ENCODE results near the gene TMEM255B. TPM values are rescaled to one million over a fixed set of nuclear protein-coding genes. Genes with fewer than 3 reads are reported as not detected.

Gene TMEM255B
- total RNA-seq, 2 donors from 2014 or later: 3.0 to 4.2 TPM

- H3K9ac ChIP-seq (ENCODE audit: low read depth in 2 of 2, low read length in 2 of 2): no peak overlapping the region
- H3K36me3 ChIP-seq: no peaks in the 10 kb centered on the region
- peak; percentile 44 for DNase-seq
- H3K27ac ChIP-seq: no peak overlapping the region
- no peak overlapping the region for H3K4me3 ChIP-seq
- no peaks in the 10 kb centered on the region for H3K4me1 ChIP-seq
- H3K9me3 ChIP-seq: no peaks in the 10 kb centered on the region
- intact Hi-C loops (cut with DNase I): no loop called here
- H3K27me3 ChIP-seq: no peaks in the 10 kb centered on the region
- TF ChIP-seq CTCF (IDR thresholded peaks at IDR 0.05): no peak
Measured at GRCh38 chr13:113746143-113746525, 12.9 kb upstream of the TMEM255B start.

DNA sequence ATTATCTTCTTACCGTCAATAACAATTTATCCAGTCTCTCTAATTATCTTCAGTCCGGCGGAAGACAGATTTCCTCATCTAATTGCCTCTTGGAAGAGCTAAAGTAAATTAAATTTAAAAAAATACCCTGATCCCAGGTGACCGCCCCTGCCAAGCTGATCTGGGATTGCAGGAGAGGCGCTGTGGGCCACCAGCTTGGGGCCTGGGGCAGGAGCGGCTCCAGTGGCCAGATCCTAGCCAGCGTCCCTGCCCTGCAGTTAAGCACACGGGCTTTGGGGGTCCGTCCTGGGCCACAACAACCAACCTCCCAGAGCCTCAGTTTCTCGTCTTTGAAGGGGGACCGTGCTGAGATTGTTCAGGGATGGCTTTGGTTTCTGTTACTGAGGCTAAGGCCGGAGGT, 12.4 kb upstream of the TMEM255B start:
- H3K4me1 ChIP-seq: no peaks in the 10 kb centered on the region
- no peaks in the 10 kb centered on the region for H3K36me3 ChIP-seq
- H3K27ac ChIP-seq: no peak overlapping the region
- intact Hi-C loops (cut with DNase I): no loop called here
- TF ChIP-seq CTCF (IDR thresholded peaks at IDR 0.05): no peak
- H3K4me3 ChIP-seq: no peak overlapping the region
- DNase-seq: no peak
- no peaks in the 10 kb centered on the region for H3K9me3 ChIP-seq
- H3K27me3 ChIP-seq: no peaks in the 10 kb centered on the region
- H3K9ac ChIP-seq (ENCODE audit: low read depth in 2 of 2, low read length in 2 of 2): no peak overlapping the region

DNA sequence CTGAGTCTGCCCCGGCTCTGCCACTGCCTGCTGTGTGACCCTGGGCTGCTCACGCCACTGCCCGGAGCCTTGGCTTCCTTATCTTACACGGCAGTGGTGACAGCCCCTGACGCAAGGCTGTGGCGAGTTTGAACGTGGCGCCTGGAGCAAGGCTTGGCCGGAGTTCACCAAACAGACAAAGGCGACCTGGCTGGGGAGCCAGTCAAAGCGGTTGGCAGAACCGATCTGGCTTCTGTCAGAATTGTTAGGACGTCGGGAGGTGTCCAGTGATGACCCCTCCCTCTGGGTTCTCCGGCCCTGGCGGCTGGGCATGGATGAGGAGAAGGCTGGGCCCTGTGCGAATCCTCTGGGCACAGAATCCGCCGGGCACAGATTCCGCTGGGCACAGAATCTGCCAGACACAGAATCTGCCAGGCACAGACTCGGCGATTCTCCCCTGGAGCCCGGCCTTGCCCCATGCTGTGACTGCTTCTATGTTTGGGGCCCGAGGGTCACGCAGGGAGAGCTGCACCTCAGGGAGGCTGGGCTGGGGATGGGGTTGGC, 11.7 kb upstream of the TMEM255B start:
- no peaks in the 10 kb centered on the region for H3K9me3 ChIP-seq
- H3K27me3 ChIP-seq: no peaks in the 10 kb centered on the region
- no peak overlapping the region for H3K4me3 ChIP-seq
- no peak overlapping the region for H3K27ac ChIP-seq
- intact Hi-C loops (cut with DNase I): no loop called here
- H3K36me3 ChIP-seq: no peaks in the 10 kb centered on the region
- no peak overlapping the region for H3K9ac ChIP-seq (ENCODE audit: low read depth in 2 of 2, low read length in 2 of 2)
- no peaks in the 10 kb centered on the region for H3K4me1 ChIP-seq
- no peak for TF ChIP-seq CTCF (IDR thresholded peaks at IDR 0.05)
- DNase-seq: no peak

GRCh38 chr13:113748101-113748861, 10.7 kb upstream of the TMEM255B start:
- no peak overlapping the region for H3K27ac ChIP-seq
- H3K4me3 ChIP-seq: no peak overlapping the region
- H3K4me1 ChIP-seq: no peaks in the 10 kb centered on the region
- no peak for DNase-seq
- TF ChIP-seq CTCF (IDR thresholded peaks at IDR 0.05): no peak
- no peaks in the 10 kb centered on the region for H3K36me3 ChIP-seq
- intact Hi-C loops (cut with DNase I): no loop called here
- H3K27me3 ChIP-seq: no peaks in the 10 kb centered on the region
- no peaks in the 10 kb centered on the region for H3K9me3 ChIP-seq
- no peak overlapping the region for H3K9ac ChIP-seq (ENCODE audit: low read depth in 2 of 2, low read length in 2 of 2)

DNA sequence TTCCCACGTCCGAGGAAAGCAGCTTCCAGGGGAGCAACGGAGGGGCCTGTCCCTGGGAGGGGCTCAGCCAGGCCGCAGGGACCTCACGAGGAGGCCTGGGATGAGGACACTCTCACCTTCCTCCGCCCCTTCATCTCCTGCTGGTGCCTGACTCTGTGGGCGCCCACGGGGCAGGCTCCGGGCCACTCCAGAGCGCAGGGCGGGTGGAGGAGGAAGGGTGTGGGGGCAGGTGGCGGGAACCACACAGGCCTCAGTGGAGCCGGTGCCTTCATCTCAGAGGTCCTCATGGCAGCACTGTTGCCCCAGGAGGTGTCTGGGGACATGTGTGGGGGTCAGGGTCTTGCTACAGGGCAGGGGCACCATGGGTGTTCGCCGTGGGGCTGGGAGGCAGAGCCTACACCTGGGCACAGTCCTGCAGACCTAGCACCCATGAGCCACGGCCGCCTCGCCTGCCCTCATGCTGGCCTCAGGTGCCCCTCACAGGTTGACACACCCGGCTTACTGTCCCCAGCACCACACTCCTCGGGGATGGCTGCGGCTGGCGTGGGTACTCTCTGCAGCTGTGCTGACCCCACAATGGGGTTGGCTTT, 10.1 kb upstream of the TMEM255B start:
- DNase-seq: no peak
- intact Hi-C loops (cut with DNase I): no loop called here

More for the DNA sequence above, 10.1 kb upstream of the TMEM255B start:
- Histone ChIP-seq H3K9ac (ENCODE audit: low read depth in 2 of 2, low read length in 2 of 2) (no peak overlapping the region), H3K27ac (no peak overlapping the region), H3K9me3 (no peaks in the 10 kb centered on the region), H3K4me1 (no peaks in the 10 kb centered on the region), H3K27me3 (no peaks in the 10 kb centered on the region), H3K4me3 (no peak overlapping the region), H3K36me3 (no peaks in the 10 kb centered on the region)
- no peak for TF ChIP-seq CTCF (IDR thresholded peaks at IDR 0.05)
